ENCODE data around the gene PILRB.
"Not testable (repeated sequence)": the region's sequence is repeated elsewhere in the genome, so short reads cannot be mapped to it uniquely, and the experiment has no call there.

PILRB gene

GRCh38 chr7:100373870-100374598 lies 16.1 kb downstream of the PILRB start:
- DNase-seq; intact Hi-C loops (cut with DNase I): not testable (repeated sequence)

- no peak for DNase-seq
- intact Hi-C loops (cut with DNase I) = no loop called here
Observed at GRCh38 chr7:100374601-100375000, 16.7 kb downstream of the PILRB start.

- no peak for DNase-seq
- intact Hi-C loops (cut with DNase I) = no loop called here
Observed at GRCh38 chr7:100376066-100376465, 18.1 kb downstream of the PILRB start.

- intact Hi-C loops (cut with DNase I) = no loop called here
- DNase-seq = no peak
Observed at GRCh38 chr7:100378114-100378755, 20.3 kb downstream of the PILRB start.

- intact Hi-C loops (cut with DNase I) = no loop called here
- DNase-seq = no peak
Observed at GRCh38 chr7:100380196-100380595, 22.3 kb downstream of the PILRB start.

- DNase-seq; intact Hi-C loops (cut with DNase I): not testable (repeated sequence)
Observed at GRCh38 chr7:100381531-100382233, 23.8 kb downstream of the PILRB start.

GRCh38 chr7:100382234-100382853 lies 24.4 kb downstream of the PILRB start:
- intact Hi-C loops (cut with DNase I); DNase-seq: not testable (repeated sequence)

GRCh38 chr7:100384628-100385294 lies 26.8 kb downstream of the PILRB start:
- DNase-seq = no peak
- intact Hi-C loops (cut with DNase I) = no loop called here

GRCh38 chr7:100386940-100387339 lies 29.0 kb downstream of the PILRB start:
- DNase-seq = no peak
- intact Hi-C loops (cut with DNase I) = no loop called here

- intact Hi-C loops (cut with DNase I) = no loop called here
- no peak for DNase-seq
Observed at GRCh38 chr7:100387695-100388094, 29.8 kb downstream of the PILRB start.

GRCh38 chr7:100389437-100390088 lies 31.6 kb downstream of the PILRB start:
- intact Hi-C loops (cut with DNase I) = loop anchor here (1.0 kb wide), 1 partner anchor 11 kb away; no protein-coding TSS in a partner anchor
- no peak for DNase-seq

- no peak for DNase-seq
- intact Hi-C loops (cut with DNase I) = loop anchor here (1.0 kb wide), 1 partner anchor 10 kb away; no protein-coding TSS in a partner anchor
Observed at GRCh38 chr7:100390286-100391009, 32.5 kb downstream of the PILRB start.

- no peak for DNase-seq
- intact Hi-C loops (cut with DNase I) = no loop called here
Observed at GRCh38 chr7:100393233-100393905, 35.5 kb downstream of the PILRB start.

GRCh38 chr7:100394077-100394476 lies 36.2 kb downstream of the PILRB start:
- no peak for DNase-seq
- intact Hi-C loops (cut with DNase I) = no loop called here

- DNase-seq = no peak
Observed at GRCh38 chr7:100396421-100396982, 38.6 kb downstream of the PILRB start.

GRCh38 chr7:100397315-100398081 lies 39.6 kb downstream of the PILRB start:
- no peak for DNase-seq
- intact Hi-C loops (cut with DNase I) = no loop called here

More at GRCh38 chr7:100396421-100396982, 38.6 kb downstream of the PILRB start:
- intact Hi-C loops (cut with DNase I) = no loop called here

GRCh38 chr7:100398239-100398638 lies 40.3 kb downstream of the PILRB start:
- no peak for DNase-seq
- intact Hi-C loops (cut with DNase I) = no loop called here
